UCSD-AML1 (cell line): Measurements from ENCODE around the gene USH2A.

Source experiments
- DNase-seq: peaks from one replicate; lab custom pipeline; 2025; ENCODE audit not compliant: unreplicated experiment; lab: John Stamatoyannopoulos, UW

The USH2A gene

GRCh38 chr1:215794156-215794555 is 629.1 kb downstream of the USH2A start:
- DNase-seq = no peak

GRCh38 chr1:215793180-215793579 is 630.1 kb downstream of the USH2A start:
- no peak for DNase-seq

- DNase-seq = no peak
Observed at GRCh38 chr1:215792446-215792845, 630.8 kb downstream of the USH2A start.

DNA sequence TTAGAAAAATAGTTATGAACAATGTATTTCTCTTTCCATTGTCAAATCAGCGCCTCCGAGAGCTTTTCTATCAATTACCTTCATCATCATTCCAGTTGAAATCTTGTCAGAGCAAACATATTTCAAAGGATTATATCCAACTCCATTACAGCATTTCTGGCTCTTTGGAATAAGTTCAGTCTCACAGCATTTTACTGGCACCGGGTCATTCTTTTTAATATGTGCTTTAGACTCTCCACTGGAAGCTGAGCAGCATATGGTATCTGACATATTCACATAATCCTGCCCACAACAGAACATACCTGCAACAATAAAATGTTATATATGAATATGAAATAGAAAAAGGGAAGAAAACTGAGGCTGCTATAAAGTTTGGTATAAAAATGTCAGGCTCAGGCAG is 633.3 kb downstream of the USH2A start:
- no peak for DNase-seq

DNA sequence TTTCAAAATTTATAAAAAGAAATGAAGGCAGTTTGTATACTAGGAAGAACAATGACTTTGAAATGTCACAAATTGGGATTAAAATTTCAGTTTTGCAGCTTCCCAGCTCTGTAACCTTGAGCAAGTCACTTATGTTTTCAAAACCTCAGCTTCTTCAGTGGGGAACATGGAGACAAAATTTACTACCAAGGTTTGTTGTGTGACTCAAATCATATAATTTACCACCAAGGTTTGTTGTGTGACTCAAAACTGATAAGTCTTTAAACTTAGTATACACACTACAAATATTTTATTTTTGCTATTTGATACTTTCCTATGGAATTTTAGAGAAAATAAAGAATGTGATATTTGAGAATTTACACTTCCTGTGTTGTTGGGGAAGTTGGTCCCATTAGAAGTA is 636.3 kb downstream of the USH2A start:
- no peak for DNase-seq

GRCh38 chr1:215780641-215781040 is 642.6 kb downstream of the USH2A start:
- DNase-seq = no peak

GRCh38 chr1:215780139-215780538 is 643.1 kb downstream of the USH2A start:
- DNase-seq = no peak

DNA sequence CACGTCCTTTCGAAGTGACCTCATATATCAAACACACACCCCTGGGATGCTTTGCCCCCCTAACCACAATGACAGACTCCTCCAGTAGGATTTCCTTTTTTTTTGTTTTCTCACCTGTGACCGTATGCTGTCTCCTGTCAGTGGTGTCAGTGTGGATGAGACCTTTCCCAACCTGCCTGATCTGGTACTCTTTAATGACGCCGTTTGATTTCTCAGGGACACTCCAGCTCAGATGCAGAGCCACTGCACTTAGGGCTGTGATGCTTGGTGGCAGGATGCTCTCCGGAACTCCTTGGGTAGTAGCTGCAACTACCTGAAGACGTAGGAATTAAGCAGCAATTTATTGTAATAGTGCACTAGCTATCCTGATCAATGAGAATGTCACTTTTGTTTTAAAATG is 643.5 kb downstream of the USH2A start:
- DNase-seq = no peak

- DNase-seq = no peak
Observed at GRCh38 chr1:215777370-215777925, 645.8 kb downstream of the USH2A start.

GRCh38 chr1:215776336-215776735 is 646.9 kb downstream of the USH2A start:
- no peak for DNase-seq

DNA sequence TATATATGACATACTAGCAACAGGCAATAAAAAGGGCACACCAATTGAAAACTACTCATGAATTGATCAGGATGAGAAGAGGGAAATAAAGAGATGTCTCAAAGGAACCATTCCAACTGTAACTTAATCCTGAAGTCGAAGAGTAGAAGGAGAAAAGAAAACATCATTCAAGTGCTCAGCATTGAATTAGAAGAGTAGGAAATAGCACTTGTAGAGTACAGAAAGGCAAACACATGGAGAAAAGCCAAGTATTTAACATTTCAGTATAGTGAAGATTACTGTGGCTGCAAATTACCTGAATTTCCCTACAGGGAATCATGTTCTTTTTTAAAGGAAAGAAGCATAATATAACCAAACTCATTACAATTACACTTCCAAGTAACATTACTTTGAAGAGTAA is 651.1 kb downstream of the USH2A start:
- DNase-seq = no peak

DNA sequence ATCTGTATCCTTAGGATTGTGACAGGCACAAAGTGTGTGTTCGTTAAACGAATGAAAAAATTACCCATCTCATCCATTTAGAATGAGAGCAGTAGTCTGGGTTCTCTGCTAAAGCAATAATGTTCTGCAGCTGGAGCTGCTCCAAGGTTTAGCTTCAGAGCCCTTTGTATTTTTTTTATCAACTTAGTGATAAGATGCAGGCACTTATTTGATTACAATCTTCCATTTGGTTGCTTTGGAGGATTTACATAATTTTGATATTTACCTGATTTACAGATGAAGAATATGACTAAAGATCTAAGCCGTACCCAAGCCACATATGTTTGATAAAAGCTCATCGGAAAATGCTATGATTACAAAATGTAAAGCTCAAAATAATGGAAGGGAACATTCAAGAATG is 654.9 kb downstream of the USH2A start:
- DNase-seq = no peak

DNA sequence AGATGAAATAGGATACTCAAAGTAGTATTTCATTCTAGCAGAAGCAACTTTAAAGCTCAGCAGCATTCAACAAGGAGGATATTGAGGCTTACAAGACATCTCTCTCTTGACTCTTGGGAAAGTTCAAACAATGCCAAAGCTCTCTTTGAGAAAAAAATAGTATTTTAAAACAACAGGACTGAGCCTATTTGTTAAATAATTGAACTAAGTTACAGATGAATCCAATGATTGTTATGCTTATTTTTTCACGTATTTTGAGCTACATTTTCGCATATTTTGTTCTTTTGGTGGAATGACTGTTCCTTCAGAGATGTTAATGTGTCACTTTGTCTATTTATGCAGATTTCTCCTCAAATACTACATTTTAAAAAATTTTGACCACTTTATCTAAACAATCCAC is 655.5 kb downstream of the USH2A start:
- DNase-seq = no peak

DNA sequence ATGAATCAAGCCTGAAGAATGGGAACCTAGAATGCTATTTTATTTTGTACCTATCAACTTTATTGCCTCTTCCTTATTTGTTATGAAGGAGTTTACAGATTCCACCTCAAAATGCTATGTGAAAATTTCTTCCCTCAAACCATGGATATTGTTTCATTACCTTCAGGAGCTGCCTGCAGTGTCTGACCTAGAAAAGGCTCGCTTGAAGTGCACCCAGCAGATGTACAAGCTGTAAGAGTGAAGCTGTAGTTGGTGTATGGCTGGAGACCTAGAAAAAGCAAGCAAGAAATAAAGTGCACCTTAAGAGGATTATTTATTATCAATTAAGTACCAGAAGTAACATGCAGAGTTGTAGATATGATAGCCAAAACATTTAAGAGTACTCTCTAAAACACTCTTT is 656.7 kb downstream of the USH2A start:
- no peak for DNase-seq

- DNase-seq = no peak
Observed at GRCh38 chr1:215765833-215766232, 657.4 kb downstream of the USH2A start.

DNA sequence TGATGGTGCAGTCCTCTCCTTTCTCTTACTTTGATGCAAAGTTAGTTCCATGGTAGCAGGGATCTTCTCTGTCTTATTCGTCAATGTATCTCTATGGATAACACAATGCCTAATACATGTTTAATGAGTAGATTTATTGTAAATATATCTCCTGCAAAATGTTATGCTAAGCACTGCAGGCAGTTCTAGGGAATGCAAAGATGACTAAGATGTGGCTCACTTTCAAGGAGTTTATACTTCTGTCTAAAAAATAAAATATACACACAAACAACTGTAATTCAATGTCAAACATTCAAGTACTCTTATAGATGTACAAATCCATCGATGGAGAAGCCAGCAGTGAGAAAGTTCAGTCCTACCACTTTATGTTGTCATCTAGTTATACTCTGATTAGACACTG is 661.8 kb downstream of the USH2A start:
- no peak for DNase-seq

DNA sequence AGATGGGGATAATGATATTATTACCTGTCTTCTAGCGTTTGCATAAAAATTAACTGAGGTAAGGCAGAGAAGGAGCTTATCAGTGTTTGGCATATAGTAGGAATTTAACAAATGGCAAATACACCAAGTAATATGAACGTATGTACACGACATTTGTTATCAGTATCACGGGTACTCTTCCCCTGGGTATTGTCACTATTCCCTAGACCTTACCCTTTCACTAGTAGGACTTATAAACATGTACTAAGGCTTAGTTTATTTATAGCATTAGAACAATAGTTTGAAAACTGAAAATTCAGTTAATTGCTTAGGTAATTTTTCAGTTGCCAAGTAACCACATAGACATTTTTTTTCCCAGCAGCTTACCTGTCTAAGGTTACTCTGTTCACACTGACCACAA is 669.1 kb downstream of the USH2A start:
- DNase-seq = no peak

GRCh38 chr1:215749414-215749813 is 673.8 kb downstream of the USH2A start:
- no peak for DNase-seq

- no peak for DNase-seq
Observed at GRCh38 chr1:215748431-215748830, 674.8 kb downstream of the USH2A start.

GRCh38 chr1:215744419-215744818 is 678.8 kb downstream of the USH2A start:
- no peak for DNase-seq

GRCh38 chr1:215739025-215739424 is 684.2 kb downstream of the USH2A start:
- no peak for DNase-seq

DNA sequence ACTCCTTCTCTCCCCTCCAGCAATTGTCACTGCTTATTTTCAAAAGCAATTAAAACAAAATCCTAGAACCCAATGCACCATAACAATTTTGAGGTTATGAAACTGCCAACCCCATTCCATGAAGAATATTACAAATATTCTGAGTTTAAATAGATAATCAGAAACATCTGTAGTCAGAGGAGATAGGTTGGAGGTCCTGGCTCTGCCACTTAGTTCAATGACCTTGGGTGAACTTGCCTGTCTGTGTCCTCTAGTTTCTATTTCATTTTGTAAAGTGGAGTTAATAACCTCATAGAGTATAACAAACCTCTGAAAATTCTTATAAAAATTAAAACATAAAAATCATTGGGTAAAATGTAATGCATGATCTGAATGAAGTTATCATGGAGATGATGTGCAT is 691.5 kb downstream of the USH2A start:
- no peak for DNase-seq

- DNase-seq = no peak
Observed at GRCh38 chr1:215730600-215730999, 692.6 kb downstream of the USH2A start.

GRCh38 chr1:215728169-215728568 is 695.1 kb downstream of the USH2A start:
- no peak for DNase-seq
